ENCODE data around the gene LRMDA. TPM values are rescaled to one million over a fixed set of nuclear protein-coding genes. Genes with fewer than 3 reads are reported as not detected.

LRMDA gene
- total RNA-seq, 4 donors from 2014 or later = 7.3 to 20.1 (median 8.4) TPM

DNA sequence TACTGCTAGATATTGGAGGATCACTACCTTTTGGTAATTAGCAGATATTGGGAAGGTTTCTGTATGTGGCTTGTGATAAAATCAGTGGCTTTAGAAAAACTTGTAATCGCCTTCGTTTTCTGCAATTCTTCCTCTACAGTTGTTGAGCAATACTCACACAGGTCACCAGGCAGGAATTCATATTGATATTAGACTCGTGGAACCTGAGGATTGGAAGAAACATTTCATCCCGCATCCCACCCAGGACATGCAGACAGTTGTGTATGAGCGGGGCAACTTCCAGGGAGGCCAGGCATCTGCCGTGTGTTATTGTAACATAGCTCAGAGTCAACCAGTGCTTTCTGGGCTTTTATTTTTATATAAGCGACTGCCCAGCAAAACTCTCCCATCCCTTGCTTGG, 821.3 kb downstream of the LRMDA start:
- peak; percentile 14 for ATAC-seq
- H3K36me3 ChIP-seq = no peaks in the 10 kb centered on the region
- H3K4me1 ChIP-seq = peaks cover 3 to 24% (median 5%) of the 10 kb centered on the region in 3 donors
- H3K9me3 ChIP-seq = no peaks in the 10 kb centered on the region
- H3K27me3 ChIP-seq = no peaks in the 10 kb centered on the region
- no peak for TF ChIP-seq POLR2A (IDR thresholded peaks at IDR 0.05)
- TF ChIP-seq, protein P1, sequence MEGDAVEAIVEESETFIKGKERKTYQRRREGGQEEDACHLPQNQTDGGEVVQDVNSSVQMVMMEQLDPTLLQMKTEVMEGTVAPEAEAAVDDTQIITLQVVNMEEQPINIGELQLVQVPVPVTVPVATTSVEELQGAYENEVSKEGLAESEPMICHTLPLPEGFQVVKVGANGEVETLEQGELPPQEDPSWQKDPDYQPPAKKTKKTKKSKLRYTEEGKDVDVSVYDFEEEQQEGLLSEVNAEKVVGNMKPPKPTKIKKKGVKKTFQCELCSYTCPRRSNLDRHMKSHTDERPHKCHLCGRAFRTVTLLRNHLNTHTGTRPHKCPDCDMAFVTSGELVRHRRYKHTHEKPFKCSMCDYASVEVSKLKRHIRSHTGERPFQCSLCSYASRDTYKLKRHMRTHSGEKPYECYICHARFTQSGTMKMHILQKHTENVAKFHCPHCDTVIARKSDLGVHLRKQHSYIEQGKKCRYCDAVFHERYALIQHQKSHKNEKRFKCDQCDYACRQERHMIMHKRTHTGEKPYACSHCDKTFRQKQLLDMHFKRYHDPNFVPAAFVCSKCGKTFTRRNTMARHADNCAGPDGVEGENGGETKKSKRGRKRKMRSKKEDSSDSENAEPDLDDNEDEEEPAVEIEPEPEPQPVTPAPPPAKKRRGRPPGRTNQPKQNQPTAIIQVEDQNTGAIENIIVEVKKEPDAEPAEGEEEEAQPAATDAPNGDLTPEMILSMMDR (IDR thresholded peaks at IDR 0.05) = peak in 1 of 4 experiments; percentile 18
- TF ChIP-seq POLR2AphosphoS5 (IDR thresholded peaks at IDR 0.05) = no peak
- no peak overlapping the region for H3K4me3 ChIP-seq
- WGBS, 2 donors (ENCODE audit: low coverage in 1 of 2) = 41 to 59% methylated on average over 5 to 7 of the region's 7 CpGs
- H3K27ac ChIP-seq = peak overlapping the region in 3 of 4 donors; percentile 42 to 71 (median 44)

DNA sequence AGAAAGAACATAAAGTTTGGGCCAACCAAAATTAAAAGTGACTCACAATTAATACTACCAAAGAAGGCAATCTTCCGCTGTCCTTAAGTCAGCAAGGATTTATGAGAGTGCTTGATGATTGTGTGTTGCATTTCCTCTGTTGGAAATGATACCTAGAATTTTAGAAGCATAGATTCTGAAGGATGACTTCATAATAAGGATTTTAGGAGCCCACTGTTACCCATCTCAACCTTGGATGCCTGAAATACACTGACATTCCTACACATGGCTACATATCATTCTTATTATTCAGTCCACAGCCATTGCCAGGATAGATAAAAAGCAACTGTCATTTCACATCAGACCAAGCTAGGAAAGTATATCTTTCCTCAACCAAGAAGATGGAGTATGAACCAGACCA, 823.8 kb downstream of the LRMDA start:
- 75% methylated on average over 1 of the region's 1 CpG; no CpG with 5 or more reads in 1 of the 2 donors for WGBS, 2 donors (ENCODE audit: low coverage in 1 of 2)
- Histone ChIP-seq H3K36me3 (no peaks in the 10 kb centered on the region), H3K27me3 (no peaks in the 10 kb centered on the region), H3K9me3 (peaks cover 0 to 7% (median 0%) of the 10 kb centered on the region in 3 donors), H3K4me3 (no peak overlapping the region), H3K4me1 (peaks cover 3 to 24% (median 5%) of the 10 kb centered on the region in 3 donors), H3K27ac (no peak overlapping the region)
- TF ChIP-seq POLR2A (IDR thresholded peaks at IDR 0.05) (no peak), POLR2AphosphoS5 (IDR thresholded peaks at IDR 0.05) (no peak), EP300 (IDR thresholded peaks at IDR 0.05) (no peak)
- TF ChIP-seq, protein P1 (IDR thresholded peaks at IDR 0.05) = no peak
- ATAC-seq = no peak

DNA sequence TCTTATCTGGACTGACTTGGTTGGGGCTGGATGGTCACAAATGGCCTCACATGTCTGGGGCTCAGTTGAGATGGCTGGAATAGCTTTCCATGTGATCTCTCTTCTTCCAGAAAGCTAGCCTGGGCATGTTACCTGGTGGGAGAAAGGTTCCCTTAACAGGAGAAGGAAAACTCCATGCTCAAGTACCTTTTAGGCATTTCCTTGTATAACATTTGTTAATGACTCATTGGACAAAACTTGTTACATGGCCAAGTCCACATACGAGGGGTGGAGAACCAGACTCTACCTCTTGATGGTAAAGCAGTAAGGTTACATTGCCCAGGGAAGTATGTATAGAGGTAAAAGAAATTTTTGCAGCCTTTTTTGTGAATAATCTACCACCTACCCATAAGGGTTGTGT, 826.4 kb downstream of the LRMDA start:
- no peak for ATAC-seq
- Histone ChIP-seq H3K4me3 (no peak overlapping the region), H3K4me1 (peaks cover 0 to 10% (median 0%) of the 10 kb centered on the region in 3 donors), H3K27me3 (no peaks in the 10 kb centered on the region), H3K27ac (no peak overlapping the region), H3K36me3 (no peaks in the 10 kb centered on the region), H3K9me3 (peaks cover 0 to 12% (median 0%) of the 10 kb centered on the region in 3 donors)
- 82 to 100% methylated on average over 1 of the region's 1 CpG for WGBS, 2 donors (ENCODE audit: low coverage in 1 of 2)
- no peak for TF ChIP-seq POLR2A (IDR thresholded peaks at IDR 0.05)
- no peak for TF ChIP-seq EP300 (IDR thresholded peaks at IDR 0.05)
- no peak for TF ChIP-seq POLR2AphosphoS5 (IDR thresholded peaks at IDR 0.05)
- TF ChIP-seq, protein P1 (IDR thresholded peaks at IDR 0.05) = no peak

DNA sequence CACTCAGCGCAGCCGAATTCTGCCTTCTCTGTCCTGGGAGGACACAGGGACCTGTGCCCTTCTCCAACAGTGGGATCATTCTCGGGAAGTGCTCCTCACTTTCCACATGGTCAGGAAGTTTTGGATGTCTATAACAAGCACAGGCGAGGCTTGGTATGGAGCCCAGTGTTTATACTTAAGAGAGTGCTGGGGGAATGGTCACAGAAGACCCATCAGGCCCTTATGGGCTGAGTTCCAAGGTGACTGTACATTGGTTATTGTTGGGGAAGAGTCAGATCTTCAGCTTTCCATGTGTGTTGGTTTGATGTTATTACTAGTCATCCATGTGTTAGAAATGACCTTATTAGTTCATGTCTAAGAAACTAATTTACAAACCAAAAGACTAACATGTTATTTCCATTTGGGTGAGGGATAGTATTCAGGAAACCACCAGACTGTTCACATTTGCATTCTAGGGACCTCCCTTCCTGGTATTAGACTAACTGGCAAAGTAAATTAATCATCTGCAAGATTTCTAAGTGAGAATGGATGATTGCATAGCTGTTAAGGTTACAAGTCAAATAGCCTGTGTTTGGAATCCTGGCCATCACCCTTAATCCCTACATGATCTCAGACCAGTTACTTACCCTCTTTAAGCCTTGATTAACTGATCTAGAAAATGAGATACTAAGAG, 834.2 kb downstream of the LRMDA start:
- WGBS, 2 donors (ENCODE audit: low coverage in 1 of 2) = no CpG with 5 or more reads among the region's 4 CpGs

More for the DNA sequence above, 834.2 kb downstream of the LRMDA start:
- TF ChIP-seq, protein P1 (IDR thresholded peaks at IDR 0.05) = no peak
- no peak for TF ChIP-seq POLR2AphosphoS5 (IDR thresholded peaks at IDR 0.05)
- no peak for TF ChIP-seq EP300 (IDR thresholded peaks at IDR 0.05)
- TF ChIP-seq POLR2A (IDR thresholded peaks at IDR 0.05) = no peak
- no peaks in the 10 kb centered on the region for H3K36me3 ChIP-seq
- no peaks in the 10 kb centered on the region for H3K4me1 ChIP-seq
- H3K27ac ChIP-seq = no peak overlapping the region
- peaks cover 0 to 2% (median 0%) of the 10 kb centered on the region in 3 donors for H3K9me3 ChIP-seq
- no peak for ATAC-seq
- no peak overlapping the region for H3K4me3 ChIP-seq
- H3K27me3 ChIP-seq = no peaks in the 10 kb centered on the region
